HG02588 (cell line): ENCODE results near the gene TDRD9.

Source experiments
- ATAC-seq: cut with Tn5 transposase; IDR thresholded peaks from one replicate; pipeline ENCODE4 v1.9.1; 2021; ENCODE audit warnings: mild to moderate bottlenecking, moderate library complexity; ENCODE audit not compliant: unreplicated experiment

The TDRD9 gene

DNA sequence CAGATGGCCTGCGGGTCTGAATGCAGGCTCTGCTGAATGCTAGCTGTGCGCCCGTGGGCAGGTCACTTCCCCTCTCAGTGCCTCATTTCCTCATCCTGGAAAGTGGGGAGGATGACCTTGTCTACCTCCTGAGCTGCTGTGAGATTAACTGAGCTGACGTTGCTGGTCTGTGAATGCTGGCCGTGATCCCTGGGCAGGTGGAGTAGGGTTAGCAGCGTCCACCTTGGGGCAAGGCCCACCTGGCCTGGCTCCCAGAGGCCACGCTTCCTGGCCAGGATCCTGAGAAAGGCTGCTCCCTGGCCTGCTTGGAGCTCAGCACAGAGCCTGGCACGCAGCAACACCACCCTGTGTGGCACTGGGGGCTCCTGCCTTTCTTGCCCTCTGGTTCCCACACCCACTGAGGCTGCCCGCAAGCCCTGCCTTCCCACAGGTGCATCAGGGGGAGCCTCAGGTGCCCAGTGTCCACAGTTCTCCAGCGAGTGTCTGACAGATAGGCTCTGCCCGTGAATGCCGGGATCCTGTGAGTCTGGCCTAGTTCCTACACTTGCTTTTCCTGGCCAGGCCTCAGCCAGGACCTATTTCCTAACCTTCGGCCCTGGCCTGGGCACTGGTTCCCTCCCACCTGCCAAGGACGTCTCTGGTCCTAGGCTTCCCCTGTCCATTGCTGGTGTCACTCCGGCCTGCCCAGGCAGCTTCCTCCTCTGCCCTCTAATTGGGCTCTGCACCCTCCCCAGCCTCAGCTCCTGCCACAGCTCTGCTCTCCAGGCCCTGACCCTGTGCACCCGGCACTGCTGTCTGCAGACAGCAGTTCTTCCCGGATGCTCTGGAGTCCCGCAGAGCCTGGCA, 37.2 kb upstream of the TDRD9 start:
- no peak for ATAC-seq

- no peak for ATAC-seq
Measured at GRCh38 chr14:103891667-103892215, 36.5 kb upstream of the TDRD9 start.

DNA sequence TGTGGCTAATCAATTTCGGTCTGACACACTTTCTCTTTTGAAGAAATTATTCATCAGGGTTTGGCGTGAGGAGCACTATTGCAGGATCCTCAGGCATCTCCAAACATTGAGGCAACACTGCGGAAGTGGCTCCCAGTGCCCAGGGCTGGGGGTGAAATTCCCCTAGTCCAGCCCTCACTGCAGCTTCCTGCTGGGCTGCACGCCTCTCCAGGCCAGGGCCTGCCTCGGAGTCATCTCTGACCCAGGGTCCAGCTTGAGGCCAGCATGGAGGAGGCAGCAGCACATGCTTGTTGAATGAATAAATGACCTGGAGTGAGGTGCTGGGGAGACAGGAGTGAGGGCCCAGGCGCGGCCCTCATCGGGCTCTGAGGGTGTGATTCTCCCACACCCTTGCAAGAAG, 36.0 kb upstream of the TDRD9 start:
- ATAC-seq = no peak

DNA sequence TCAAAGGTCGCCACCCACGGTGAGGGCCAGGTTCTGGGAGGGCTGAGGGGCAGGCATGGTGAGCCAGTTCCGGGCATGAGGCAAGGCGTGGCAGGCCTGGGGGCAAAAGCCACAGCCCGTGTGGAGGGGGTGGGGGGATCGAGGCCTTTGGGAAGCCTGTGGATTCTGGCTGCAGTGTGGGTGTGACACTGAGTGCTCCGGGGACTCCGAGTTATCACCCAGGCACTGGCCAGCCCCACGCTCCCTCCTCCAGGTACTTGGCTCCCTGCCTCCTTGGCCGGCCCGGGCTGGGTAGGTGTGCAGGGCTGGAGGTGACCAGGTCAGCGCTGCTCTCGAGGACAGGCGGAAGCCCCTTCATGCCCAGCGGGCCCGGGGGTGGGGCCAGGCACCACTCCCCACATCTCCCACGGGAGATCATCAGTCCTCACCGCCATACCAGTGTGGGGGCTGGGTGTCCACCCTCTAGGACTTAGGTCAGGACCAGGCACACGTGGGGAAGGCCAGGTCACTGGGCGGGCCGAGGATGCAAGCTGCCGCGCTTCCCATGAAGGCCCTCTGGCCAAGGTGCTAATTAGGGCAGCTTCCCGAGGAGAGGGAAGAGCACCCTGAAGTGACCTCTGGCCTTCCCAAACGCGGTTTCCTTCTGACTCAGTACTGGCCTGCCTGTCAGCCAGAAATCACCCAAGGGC, 34.1 kb upstream of the TDRD9 start:
- ATAC-seq = no peak

DNA sequence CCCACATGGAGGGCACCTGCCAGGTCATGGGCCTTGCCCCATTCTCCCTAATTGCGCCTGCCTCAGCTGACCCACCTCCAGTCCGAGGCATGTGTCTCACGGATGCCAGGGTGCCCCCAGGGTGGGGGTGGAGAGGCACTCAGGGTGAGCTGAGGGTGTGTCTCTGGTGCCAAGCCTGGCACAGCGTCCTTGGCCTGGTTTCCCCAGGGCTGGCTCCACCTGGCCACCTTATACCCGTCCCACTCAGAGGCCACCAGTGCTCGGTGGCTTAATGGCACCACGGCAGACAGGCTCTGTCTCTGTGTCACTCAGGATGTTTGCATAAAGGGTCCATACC, 33.6 kb upstream of the TDRD9 start:
- no peak for ATAC-seq

- no peak for ATAC-seq
Measured at GRCh38 chr14:103896578-103896977, 31.7 kb upstream of the TDRD9 start.

DNA sequence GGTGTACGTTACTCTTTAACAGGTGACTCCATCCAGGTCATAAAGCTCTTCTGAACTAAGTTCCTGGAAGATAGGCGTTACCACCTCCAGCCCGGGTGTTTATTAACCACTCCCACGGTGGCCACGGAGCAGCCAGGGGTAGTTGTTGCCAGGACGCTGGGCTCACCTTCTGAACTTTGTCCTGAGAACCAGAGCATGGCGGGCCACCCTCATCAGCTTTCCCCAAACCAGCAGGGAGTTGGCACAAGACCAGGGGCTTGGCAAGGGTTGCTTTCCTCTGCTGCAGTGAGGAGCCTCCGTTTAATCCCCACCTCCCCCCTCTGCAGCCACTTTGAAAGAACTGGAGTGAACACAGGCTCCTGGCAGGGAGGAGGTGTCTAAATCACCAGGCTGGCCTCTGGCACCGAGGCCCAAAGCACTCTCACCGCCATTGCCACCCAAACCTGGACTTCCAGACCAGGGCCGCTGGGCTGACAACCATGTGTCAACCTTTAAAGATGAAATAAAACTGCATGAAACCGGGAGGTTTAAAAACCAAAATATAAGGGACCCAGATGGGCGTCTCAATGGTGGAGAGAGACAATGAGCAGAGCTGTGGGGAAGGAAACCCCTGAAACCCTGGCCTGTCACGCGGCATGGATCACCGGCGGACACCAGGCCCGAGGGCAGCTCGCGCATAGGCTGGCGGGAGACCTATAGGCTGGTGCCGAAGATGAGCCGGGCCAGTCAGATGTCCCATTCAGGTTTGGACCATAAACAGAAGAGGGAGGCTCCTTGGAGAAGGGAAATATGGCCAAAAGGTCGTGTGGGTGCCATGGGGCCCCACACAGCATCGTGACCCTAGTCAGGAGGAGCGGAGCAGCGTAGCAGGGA, 30.9 kb upstream of the TDRD9 start:
- no peak for ATAC-seq

GRCh38 chr14:103898204-103898603, 30.1 kb upstream of the TDRD9 start:
- ATAC-seq = no peak

- ATAC-seq = no peak
Measured at GRCh38 chr14:103898711-103899110, 29.5 kb upstream of the TDRD9 start.

DNA sequence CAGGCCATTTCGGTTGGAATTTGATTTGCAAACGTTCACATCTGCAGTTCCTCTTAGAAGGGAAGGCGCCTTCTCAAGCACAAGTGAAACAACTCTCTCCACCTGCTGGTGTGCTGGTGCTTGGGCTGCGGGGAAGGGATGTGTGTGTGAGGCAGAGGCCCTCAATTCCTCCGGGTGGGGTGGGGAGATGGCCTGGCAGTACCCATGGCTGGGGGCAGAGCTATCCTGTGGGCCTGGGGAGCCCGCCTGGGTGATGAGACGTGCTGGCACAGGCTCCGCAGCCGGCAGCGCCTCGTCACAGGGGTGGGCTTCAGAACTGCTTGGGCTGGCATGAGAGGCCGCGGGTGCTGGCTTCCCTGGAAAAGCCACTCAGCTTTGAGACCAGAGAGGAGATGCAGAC, 28.9 kb upstream of the TDRD9 start:
- ATAC-seq = no peak

GRCh38 chr14:103899833-103900232, 28.4 kb upstream of the TDRD9 start:
- no peak for ATAC-seq

GRCh38 chr14:103904493-103905107, 23.7 kb upstream of the TDRD9 start:
- no peak for ATAC-seq

- no peak for ATAC-seq
Measured at GRCh38 chr14:103905842-103906456, 22.3 kb upstream of the TDRD9 start.

- no peak for ATAC-seq
Measured at GRCh38 chr14:103908580-103908979, 19.7 kb upstream of the TDRD9 start.

- no peak for ATAC-seq
Measured at GRCh38 chr14:103909531-103910261, 18.6 kb upstream of the TDRD9 start.

- ATAC-seq = no peak
Measured at GRCh38 chr14:103910262-103910935, 17.9 kb upstream of the TDRD9 start.

DNA sequence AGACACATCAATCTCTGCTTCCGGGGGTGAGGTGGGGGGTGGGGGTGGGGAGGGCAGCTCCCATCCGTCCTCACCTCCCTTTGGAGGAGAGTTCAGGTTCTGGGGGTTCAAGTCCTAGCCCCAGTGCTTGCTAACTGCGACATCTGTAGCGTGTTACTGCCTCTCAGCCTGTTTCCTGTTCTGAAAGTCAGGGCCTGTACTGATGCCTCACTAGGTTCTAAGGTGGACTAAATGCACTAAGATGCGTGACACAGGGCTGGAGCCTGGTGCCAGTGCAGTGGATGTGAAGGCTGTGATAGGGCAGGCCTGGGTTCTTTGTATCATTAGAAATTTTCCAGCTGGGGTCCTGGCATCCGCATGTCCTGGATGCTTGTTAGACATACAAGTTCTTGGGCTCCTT, 17.3 kb upstream of the TDRD9 start:
- ATAC-seq = no peak

- ATAC-seq = no peak
Measured at GRCh38 chr14:103915616-103916015, 12.6 kb upstream of the TDRD9 start.

GRCh38 chr14:103916636-103917262, 11.5 kb upstream of the TDRD9 start:
- ATAC-seq = no peak
